Omental fat pad (tissue), 4 donors: Measurements from ENCODE around the gene SDK1. TPM values are rescaled to one million over a fixed set of nuclear protein-coding genes. Genes with fewer than 3 reads are reported as not detected.

Source experiments
- ATAC-seq: fragments of 150-250 bp; one replicate; pipeline ENCODE4 v1.9.1; 2016; ENCODE audit warnings: mild to moderate bottlenecking, moderate library complexity; ENCODE audit not compliant: low FRiP score
- DNase-seq: peaks from one replicate; pipeline ENCODE4 v3.0.0-alpha.2; 2019; ENCODE audit warnings: low spot score
- CTCF ChIP-seq, 3 donors: fragments of 450-650 bp; IDR thresholded peaks; one replicate each; pipeline ENCODE4 v1.5.1; 2016 to 2017; ENCODE audit warnings: antibody characterized with exemption in 3 of 3, mild to moderate bottlenecking in 3 of 3, moderate library complexity in 2 of 3
- total RNA-seq, 4 donors: library from RNA; depleted of rRNA; stranded (reverse); fragments of >200 nt; gene quantifications; one replicate each; pipeline ENCODE4 v1.1.0, GENCODE V29; 2016

Gene SDK1
- total RNA-seq, 4 donors from 2014 or later: 2.5 to 14.7 (median 5.4) TPM

- DNase-seq: no peak
- ATAC-seq: no peak
- no peak for TF ChIP-seq CTCF (IDR thresholded peaks at IDR 0.05)
Observed at GRCh38 chr7:3277604-3278572, 23.2 kb upstream of the SDK1 start.

GRCh38 chr7:3279147-3279818 lies 21.8 kb upstream of the SDK1 start:
- DNase-seq (no peak), ATAC-seq (no peak)
- TF ChIP-seq CTCF (IDR thresholded peaks at IDR 0.05): no peak

- ATAC-seq: no peak
- no peak for DNase-seq
- no peak for TF ChIP-seq CTCF (IDR thresholded peaks at IDR 0.05)
Observed at GRCh38 chr7:3280445-3280844, 20.6 kb upstream of the SDK1 start.

GRCh38 chr7:3280946-3281656 lies 20.0 kb upstream of the SDK1 start:
- no peak for TF ChIP-seq CTCF (IDR thresholded peaks at IDR 0.05)
- ATAC-seq (no peak), DNase-seq (no peak)

- no peak for DNase-seq
- no peak for TF ChIP-seq CTCF (IDR thresholded peaks at IDR 0.05)
- ATAC-seq: peak; percentile 54
Observed at GRCh38 chr7:3282457-3282856, 18.6 kb upstream of the SDK1 start.

- DNase-seq (no peak), ATAC-seq (no peak)
- no peak for TF ChIP-seq CTCF (IDR thresholded peaks at IDR 0.05)
Observed at GRCh38 chr7:3283130-3283704, 17.8 kb upstream of the SDK1 start.
